KMS-11 (cell line): ENCODE results near the gene LGMN.

Experiments used
- H2AFZ ChIP-seq: fragments of 200-600 bp; sonication (generic); 2 replicates; pipeline ENCODE4 v1.6.1; 2016; ENCODE audit warnings: antibody characterized with exemption, mixed run types, low read depth
- H3K27ac ChIP-seq: fragments of 200-600 bp; sonication (generic); 2 replicates; pipeline ENCODE4 v1.6.1; 2016; ENCODE audit warnings: mild to moderate bottlenecking, mixed run types
- H3K27me3 ChIP-seq: fragments of 200-600 bp; sonication (generic); 2 replicates; pipeline ENCODE4 v1.6.1; 2017; ENCODE audit warnings: mild to moderate bottlenecking, low read depth, mixed run types, moderate library complexity; ENCODE audit not compliant: insufficient read depth
- H3K36me3 ChIP-seq: fragments of 200-600 bp; sonication (generic); 2 replicates; pipeline ENCODE4 v1.6.1; 2017; ENCODE audit warnings: mild to moderate bottlenecking, mixed run types; ENCODE audit not compliant: insufficient read depth
- H3K4me1 ChIP-seq: fragments of 200-600 bp; sonication (generic); 2 replicates; pipeline ENCODE4 v1.6.1; 2016; ENCODE audit warnings: mild to moderate bottlenecking, low read depth, mixed run types; ENCODE audit not compliant: poor library complexity, severe bottlenecking
- H3K4me2 ChIP-seq: fragments of 200-600 bp; sonication (generic); 2 replicates; pipeline ENCODE4 v1.7.0; 2016; ENCODE audit warnings: mild to moderate bottlenecking, mixed run types
- H3K4me3 ChIP-seq: fragments of 200-600 bp; sonication (generic); IDR thresholded peaks from 2 replicates; pipeline ENCODE4 v1.6.1; 2017; ENCODE audit warnings: low read depth, low read length, mixed read lengths; ENCODE audit not compliant: insufficient read depth
- H3K79me2 ChIP-seq: fragments of 200-600 bp; sonication (generic); 2 replicates; pipeline ENCODE4 v1.6.1; 2016; ENCODE audit warnings: low read depth, mixed run types; ENCODE audit not compliant: insufficient read depth
- H3K9ac ChIP-seq: fragments of 200-600 bp; sonication (generic); 2 replicates; pipeline ENCODE4 v1.6.1; 2016; ENCODE audit warnings: mild to moderate bottlenecking, mixed run types
- H4K20me1 ChIP-seq: fragments of 200-600 bp; sonication (generic); 2 replicates; pipeline ENCODE4 v1.6.1; 2016; ENCODE audit warnings: mild to moderate bottlenecking, mixed run types; ENCODE audit not compliant: insufficient read depth
- TF ChIP-seq, protein P1 (sequence below): fragments of 200-600 bp; sonication (generic); conservative IDR thresholded peaks from 2 replicates; pipeline ENCODE4 v1.6.1; 2017; ENCODE audit warnings: low read depth, mild to moderate bottlenecking, antibody characterized with exemption, low read length, moderate library complexity, mixed read lengths

Gene LGMN

DNA sequence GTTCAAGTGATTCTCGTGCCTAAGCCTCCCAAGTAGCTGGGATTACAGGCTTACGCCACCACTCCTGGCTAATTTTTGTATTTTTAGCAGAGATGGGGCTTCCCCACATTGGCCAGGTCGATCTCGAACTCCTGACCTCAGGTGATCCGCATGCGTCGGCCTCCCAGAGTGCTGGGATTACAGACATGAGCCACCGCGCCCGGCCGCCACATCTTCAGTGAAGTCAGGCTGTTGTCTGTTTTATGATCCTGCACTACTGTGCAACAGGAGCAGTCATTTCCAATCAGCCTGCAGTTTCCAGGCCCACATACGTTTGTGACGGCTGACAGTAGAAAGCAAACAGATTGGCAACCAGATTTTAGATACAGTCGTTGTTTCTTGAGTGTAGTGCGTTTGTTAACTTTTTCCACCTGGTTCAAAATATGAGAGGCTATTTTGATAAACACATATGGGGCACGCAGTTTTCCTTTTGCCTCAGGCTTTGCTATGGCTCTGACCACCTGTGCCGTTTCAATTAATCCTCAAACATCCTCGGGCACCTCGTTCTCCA is 74.8 kb downstream of the LGMN start:
- Histone ChIP-seq H3K4me2 (no peak overlapping the region), H3K27ac (no peak overlapping the region), H3K27me3 (no peaks in the 10 kb centered on the region), H3K4me1 (no peaks in the 10 kb centered on the region), H2AFZ (no peak overlapping the region), H3K9ac (no peak overlapping the region), H3K4me3 (no peak overlapping the region), H3K36me3 (no peaks in the 10 kb centered on the region), H3K79me2 (no peaks in the 10 kb centered on the region), H4K20me1 (no peaks in the 10 kb centered on the region)
- TF ChIP-seq, protein P1, sequence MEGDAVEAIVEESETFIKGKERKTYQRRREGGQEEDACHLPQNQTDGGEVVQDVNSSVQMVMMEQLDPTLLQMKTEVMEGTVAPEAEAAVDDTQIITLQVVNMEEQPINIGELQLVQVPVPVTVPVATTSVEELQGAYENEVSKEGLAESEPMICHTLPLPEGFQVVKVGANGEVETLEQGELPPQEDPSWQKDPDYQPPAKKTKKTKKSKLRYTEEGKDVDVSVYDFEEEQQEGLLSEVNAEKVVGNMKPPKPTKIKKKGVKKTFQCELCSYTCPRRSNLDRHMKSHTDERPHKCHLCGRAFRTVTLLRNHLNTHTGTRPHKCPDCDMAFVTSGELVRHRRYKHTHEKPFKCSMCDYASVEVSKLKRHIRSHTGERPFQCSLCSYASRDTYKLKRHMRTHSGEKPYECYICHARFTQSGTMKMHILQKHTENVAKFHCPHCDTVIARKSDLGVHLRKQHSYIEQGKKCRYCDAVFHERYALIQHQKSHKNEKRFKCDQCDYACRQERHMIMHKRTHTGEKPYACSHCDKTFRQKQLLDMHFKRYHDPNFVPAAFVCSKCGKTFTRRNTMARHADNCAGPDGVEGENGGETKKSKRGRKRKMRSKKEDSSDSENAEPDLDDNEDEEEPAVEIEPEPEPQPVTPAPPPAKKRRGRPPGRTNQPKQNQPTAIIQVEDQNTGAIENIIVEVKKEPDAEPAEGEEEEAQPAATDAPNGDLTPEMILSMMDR: no peak

DNA sequence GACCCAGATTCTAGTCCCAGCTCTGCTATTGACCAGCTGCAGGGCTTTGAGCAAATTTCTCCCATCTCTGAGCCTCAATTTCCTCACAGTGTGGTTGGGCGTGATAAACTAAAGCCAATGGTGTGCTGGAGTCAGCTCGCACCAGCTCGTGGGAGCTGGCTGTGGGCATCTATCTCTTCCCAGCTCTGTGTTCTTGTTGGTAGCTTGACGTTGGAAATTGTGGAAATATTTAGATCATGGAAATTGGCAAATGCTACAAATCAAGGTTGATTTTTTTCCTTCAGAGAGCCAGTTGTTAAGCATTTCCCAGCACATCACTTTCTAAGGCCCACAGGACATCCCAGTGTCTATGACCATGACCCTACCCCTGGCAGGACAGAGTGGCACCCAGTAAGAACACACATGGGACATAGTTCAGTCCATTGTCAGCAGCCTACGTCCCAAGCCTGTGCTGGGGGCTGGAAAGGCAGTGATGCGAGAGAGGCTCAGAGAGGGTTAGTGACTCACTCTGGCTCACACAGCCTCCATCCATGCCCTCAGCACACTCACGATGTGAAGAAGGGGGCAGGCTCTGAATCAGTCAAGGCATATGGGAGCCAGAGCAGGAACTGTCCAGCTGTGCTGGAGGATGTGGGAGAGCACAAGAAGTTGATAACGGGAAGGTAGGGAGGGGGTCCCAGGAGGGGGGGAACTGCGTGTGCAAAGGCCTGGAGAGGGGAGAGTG is 77.6 kb downstream of the LGMN start:
- H3K4me2 ChIP-seq: no peak overlapping the region
- no peak overlapping the region for H3K4me3 ChIP-seq
- no peak overlapping the region for H3K27ac ChIP-seq

DNA sequence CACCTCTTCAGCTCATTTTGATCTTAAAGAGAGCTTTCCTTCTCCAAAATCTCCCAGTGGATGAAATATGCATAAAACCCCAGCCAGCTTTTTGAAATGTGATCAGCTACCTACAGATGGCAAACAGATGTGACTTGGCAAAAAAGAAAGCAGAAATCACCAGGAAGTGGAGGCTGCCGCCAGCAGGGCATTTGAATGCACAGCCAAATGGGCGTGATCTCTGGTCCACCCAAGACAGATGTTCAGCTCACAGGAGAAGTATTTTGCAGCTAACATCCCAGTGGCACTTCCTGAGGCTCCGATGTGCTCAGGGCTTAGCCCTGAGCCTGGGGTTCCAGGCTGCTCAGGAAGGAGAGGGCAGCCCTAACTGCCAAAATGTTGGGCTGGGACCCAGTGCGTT is 78.3 kb downstream of the LGMN start:
- TF ChIP-seq, protein P1: no peak
- H3K27ac ChIP-seq: no peak overlapping the region
- H4K20me1 ChIP-seq: no peaks in the 10 kb centered on the region
- H3K9ac ChIP-seq: no peak overlapping the region
- no peaks in the 10 kb centered on the region for H3K27me3 ChIP-seq
- H3K36me3 ChIP-seq: no peaks in the 10 kb centered on the region
- no peak overlapping the region for H3K4me3 ChIP-seq
- no peak overlapping the region for H3K4me2 ChIP-seq
- H3K4me1 ChIP-seq: no peaks in the 10 kb centered on the region
- no peaks in the 10 kb centered on the region for H3K79me2 ChIP-seq
- H2AFZ ChIP-seq: no peak overlapping the region

More for the DNA sequence above, 77.6 kb downstream of the LGMN start:
- Histone ChIP-seq H3K79me2 (no peaks in the 10 kb centered on the region), H3K36me3 (no peaks in the 10 kb centered on the region), H4K20me1 (no peaks in the 10 kb centered on the region), H3K9ac (no peak overlapping the region), H3K27me3 (no peaks in the 10 kb centered on the region), H3K4me1 (no peaks in the 10 kb centered on the region), H2AFZ (no peak overlapping the region)
- TF ChIP-seq, protein P1: no peak

DNA sequence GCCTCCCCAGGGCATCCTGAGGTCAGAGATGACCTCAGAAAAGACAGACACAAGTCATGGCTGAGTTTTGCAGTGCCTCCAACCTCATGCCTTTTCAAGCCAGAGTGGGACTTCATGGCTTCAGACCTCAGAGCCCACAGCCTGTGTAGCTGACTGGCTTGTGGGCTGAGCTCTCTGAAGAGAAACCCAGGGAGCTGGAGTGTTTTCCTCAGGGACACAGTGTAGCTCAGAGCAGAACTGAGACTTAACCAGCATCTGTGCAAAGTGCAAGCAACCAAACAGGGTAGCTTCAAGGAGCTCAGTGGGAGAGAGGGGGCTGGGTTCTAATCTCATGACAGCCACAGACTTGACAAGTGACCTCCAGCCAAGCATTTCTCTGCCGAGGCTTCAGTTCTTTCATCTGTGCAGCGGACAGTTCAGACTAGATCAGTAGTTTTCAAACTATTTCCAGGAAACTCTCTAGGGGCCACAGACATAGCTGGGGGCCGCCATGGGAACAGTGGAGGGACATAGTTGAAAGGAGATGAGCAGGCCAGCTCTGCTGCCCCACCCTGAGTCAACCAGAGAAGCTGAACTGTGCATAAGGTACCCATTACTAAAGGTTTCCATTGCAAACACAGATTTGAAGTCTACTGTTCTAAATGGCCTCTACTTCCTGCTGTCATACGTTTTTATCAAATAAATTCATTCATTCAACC is 80.0 kb downstream of the LGMN start:
- Histone ChIP-seq H3K4me2 (no peak overlapping the region), H4K20me1 (no peaks in the 10 kb centered on the region)

More for the DNA sequence above, 80.0 kb downstream of the LGMN start:
- Histone ChIP-seq H3K36me3 (no peaks in the 10 kb centered on the region), H3K4me1 (no peaks in the 10 kb centered on the region), H2AFZ (no peak overlapping the region), H3K79me2 (no peaks in the 10 kb centered on the region), H3K27me3 (no peaks in the 10 kb centered on the region), H3K4me3 (no peak overlapping the region), H3K9ac (no peak overlapping the region), H3K27ac (no peak overlapping the region)
- TF ChIP-seq, protein P1: no peak
